ENCODE data around the gene GATA5.

DNA sequence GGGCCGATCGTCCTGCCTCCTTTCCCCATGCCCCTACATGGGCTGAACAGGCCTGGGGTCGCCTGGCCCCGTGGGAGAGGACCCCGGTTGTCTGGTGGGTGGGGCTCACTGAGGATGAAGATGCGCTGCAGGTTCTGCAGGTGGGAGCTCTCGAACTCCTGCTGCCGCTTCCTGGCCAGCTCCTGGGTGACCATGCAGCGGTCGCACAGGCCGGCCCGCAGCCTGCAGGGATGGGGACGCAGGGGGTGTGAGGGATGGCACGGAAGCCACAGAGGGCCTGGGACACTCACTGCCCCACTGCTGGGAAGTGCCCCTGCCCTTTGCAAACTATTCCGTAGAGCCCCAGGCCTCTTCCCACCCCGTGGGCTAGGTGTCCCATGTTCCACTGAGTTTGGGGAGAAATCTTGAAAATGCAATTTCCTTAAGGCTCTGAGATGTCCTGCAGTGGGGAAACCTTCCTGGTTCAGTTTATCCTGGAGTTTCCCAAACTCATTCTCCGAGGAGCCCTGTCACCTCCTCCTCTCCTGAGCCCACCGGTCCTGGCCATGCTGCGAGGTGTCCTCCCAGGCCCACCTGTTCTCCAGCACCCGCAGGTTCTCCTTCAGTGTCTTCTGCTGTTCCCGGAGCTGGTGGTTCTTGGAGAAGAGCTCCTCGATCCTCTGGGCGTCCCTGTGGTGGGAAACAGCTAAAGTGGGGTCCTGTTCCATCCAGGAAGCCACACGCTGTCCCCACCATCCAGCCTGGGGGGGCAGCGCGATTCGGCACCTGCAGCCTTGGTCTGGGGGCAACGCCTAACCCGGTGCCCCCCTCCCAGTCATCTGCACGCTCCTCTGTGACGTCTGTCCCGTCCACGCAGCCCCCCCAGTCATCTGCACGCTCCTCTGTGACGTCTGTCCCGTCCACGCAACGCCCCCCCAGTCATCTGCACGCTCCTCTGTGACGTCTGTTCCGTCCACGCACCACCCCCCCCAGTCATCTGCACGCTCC is 58.9 kb downstream of the GATA5 start:
- TF ChIP-seq, protein P1, sequence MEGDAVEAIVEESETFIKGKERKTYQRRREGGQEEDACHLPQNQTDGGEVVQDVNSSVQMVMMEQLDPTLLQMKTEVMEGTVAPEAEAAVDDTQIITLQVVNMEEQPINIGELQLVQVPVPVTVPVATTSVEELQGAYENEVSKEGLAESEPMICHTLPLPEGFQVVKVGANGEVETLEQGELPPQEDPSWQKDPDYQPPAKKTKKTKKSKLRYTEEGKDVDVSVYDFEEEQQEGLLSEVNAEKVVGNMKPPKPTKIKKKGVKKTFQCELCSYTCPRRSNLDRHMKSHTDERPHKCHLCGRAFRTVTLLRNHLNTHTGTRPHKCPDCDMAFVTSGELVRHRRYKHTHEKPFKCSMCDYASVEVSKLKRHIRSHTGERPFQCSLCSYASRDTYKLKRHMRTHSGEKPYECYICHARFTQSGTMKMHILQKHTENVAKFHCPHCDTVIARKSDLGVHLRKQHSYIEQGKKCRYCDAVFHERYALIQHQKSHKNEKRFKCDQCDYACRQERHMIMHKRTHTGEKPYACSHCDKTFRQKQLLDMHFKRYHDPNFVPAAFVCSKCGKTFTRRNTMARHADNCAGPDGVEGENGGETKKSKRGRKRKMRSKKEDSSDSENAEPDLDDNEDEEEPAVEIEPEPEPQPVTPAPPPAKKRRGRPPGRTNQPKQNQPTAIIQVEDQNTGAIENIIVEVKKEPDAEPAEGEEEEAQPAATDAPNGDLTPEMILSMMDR (IDR thresholded peaks at IDR 0.05 in 2 of 3, conservative IDR thresholded peaks at IDR 0.05 in 1 of 3; ENCODE audit: borderline replicate concordance in 1 of 3, insufficient read depth in 1 of 3, low read depth in 2 of 3, low read length in 2 of 3) = no peak
- TF ChIP-seq POLR2AphosphoS5 (IDR thresholded peaks at IDR 0.05; ENCODE audit: low read depth, low read length) = no peak
- no peak for TF ChIP-seq EZH2phosphoT487 (IDR thresholded peaks at IDR 0.05; ENCODE audit: borderline replicate concordance)
- TF ChIP-seq, protein P2, sequence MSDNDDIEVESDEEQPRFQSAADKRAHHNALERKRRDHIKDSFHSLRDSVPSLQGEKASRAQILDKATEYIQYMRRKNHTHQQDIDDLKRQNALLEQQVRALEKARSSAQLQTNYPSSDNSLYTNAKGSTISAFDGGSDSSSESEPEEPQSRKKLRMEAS (IDR thresholded peaks at IDR 0.05) = no peak
- no peak for TF ChIP-seq POLR2A (IDR thresholded peaks at IDR 0.05; ENCODE audit: borderline replicate concordance, extremely low read depth, insufficient read depth, insufficient read length)
